Activated effector memory CD4-positive, alpha-beta T cell treated with Interleukin-2 at 50 U/mL for 16 hours (primary cell): ENCODE results near the gene EYA3.
A peak's percentile ranks its signal among the peaks of the same experiment; 100 is the strongest.

ENCODE experiments used
- DNase-seq: peaks from one replicate; pipeline ENCODE4 v3.0.0-alpha.2; 2020

The EYA3 gene

GRCh38 chr1:28070725-28071593 lies 17.5 kb downstream of the EYA3 start:
- no peak for DNase-seq

GRCh38 chr1:28067523-28068090 lies 20.8 kb downstream of the EYA3 start:
- DNase-seq: no peak

- no peak for DNase-seq
Observed at GRCh38 chr1:28066393-28067154, 21.8 kb downstream of the EYA3 start.

- no peak for DNase-seq
Observed at GRCh38 chr1:28064064-28064463, 24.3 kb downstream of the EYA3 start.

GRCh38 chr1:28062806-28063205 lies 25.6 kb downstream of the EYA3 start:
- no peak for DNase-seq

GRCh38 chr1:28058971-28059878 lies 29.2 kb downstream of the EYA3 start:
- DNase-seq: no peak

GRCh38 chr1:28058168-28058567 lies 30.2 kb downstream of the EYA3 start:
- no peak for DNase-seq

- DNase-seq: peak; percentile 35
Observed at GRCh38 chr1:28056129-28056925, 32.1 kb downstream of the EYA3 start.

GRCh38 chr1:28050776-28051175 lies 37.6 kb downstream of the EYA3 start:
- DNase-seq: no peak

- DNase-seq: no peak
Observed at GRCh38 chr1:28046716-28047115, 41.7 kb downstream of the EYA3 start.

GRCh38 chr1:28045777-28046176 lies 42.6 kb downstream of the EYA3 start:
- no peak for DNase-seq

GRCh38 chr1:28044399-28044798 lies 44.0 kb downstream of the EYA3 start:
- DNase-seq: no peak

GRCh38 chr1:28039341-28039740 lies 49.1 kb downstream of the EYA3 start:
- DNase-seq: no peak

GRCh38 chr1:28037946-28038345 lies 50.5 kb downstream of the EYA3 start:
- no peak for DNase-seq

- no peak for DNase-seq
Observed at GRCh38 chr1:28037206-28037605, 51.2 kb downstream of the EYA3 start.

GRCh38 chr1:28036431-28036830 lies 52.0 kb downstream of the EYA3 start:
- DNase-seq: no peak

GRCh38 chr1:28035420-28035819 lies 53.0 kb downstream of the EYA3 start:
- DNase-seq: no peak

GRCh38 chr1:28032281-28032680 lies 56.1 kb downstream of the EYA3 start:
- DNase-seq: no peak

- DNase-seq: no peak
Observed at GRCh38 chr1:28031173-28031572, 57.2 kb downstream of the EYA3 start.

GRCh38 chr1:28028873-28029654 lies 59.3 kb downstream of the EYA3 start:
- DNase-seq: no peak

GRCh38 chr1:28027660-28028059 lies 60.8 kb downstream of the EYA3 start:
- no peak for DNase-seq
